ENCODE measurements around the gene GALNTL6. TPM values are rescaled to one million over a fixed set of nuclear protein-coding genes. Genes with fewer than 3 reads are reported as not detected.
A peak's percentile ranks its signal among the peaks of the same experiment; 100 is the strongest.
"Not testable (repeated sequence)": the region's sequence is repeated elsewhere in the genome, so short reads cannot be mapped to it uniquely, and the experiment has no call there.

GALNTL6 gene
- total RNA-seq, 8 experiments from 2014 or later = 2.4 to 22.2 (median 14.2) TPM

DNA sequence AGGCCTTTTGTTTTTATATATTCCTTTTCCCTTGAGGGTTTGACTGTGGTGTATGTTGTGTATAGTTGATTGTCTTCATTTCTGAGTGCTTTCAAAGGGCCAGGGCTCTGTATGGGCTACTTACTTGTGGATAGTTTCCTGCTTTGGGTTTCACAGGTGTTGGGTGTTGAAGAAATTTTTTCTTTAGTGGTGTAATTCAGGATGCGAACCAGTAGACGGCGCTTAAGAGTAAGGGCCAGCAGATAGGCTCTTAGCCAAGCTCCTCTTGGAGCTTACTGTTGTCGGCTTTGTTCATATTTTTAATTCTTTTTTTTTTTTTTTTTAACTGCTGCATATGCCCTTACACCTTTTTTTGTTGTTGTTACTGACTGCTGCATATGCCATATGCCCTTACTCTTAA is 1079.1 kb downstream of the GALNTL6 start:
- no peak overlapping the region for H3K4me3 ChIP-seq
- 0 to 77% (median 27%) methylated on average over 1 to 4 of the region's 4 CpGs; no CpG with 5 or more reads in 2 of the 10 experiments for WGBS, 10 experiments

DNA sequence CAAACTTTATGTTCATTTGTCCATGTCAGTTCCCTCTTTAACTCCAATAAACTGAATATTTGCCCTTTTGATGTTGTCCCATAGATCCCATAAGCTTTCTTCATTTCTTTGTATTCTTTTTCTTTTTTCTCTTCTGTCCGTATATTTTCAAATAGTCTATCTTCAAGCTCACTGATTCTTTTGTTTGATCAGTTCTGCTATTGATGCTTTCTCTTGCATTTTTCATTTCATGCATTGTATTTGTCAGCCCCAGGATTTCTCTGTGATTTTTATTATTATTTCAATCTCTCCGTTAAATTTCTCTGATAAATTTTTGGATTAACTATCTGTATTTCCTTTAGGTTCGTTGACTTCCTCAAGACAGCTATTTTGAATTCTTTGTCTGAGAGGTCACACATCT is 1082.5 kb downstream of the GALNTL6 start:
- no peak for ATAC-seq (replicated peaks in 6 of 8)
- 18 to 100% (median 85%) methylated on average over 1 to 3 of the region's 3 CpGs for WGBS, 10 experiments

More for the DNA sequence above, 1079.1 kb downstream of the GALNTL6 start:
- H3K4me1 ChIP-seq (replicated peaks in 1 of 2) = no peaks in the 10 kb centered on the region
- in situ Hi-C loops (cut with MboI; ENCODE audit: low pct_unique_long_range_greater_than_20kb in 2 of 9, low sequenced_read_pairs in 9 of 9, unreplicated experiment in 9 of 9) = no loop called here
- peak in 1 of 8 experiments; percentile 24 for ATAC-seq (replicated peaks in 6 of 8)
- H3K27ac ChIP-seq = no peak overlapping the region

DNA sequence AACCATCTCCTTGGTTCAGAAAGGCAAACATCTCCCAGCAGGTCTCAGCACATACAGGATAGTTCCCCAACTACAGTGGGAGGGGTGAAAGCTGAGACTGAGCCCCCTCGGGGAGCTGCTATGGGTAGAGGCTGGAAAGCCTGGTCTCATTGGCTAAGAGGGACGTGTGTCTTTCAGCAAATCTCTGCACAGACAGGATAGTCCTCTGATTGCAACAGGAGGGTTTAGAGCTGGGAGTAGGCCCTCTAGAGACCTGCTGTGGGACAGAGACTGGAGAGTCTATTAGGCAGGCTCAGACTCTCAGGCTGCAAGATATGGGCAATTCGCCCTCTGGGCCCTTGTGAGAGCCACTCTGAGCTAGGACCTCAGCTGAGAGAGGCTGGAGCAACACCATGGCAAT is 1083.8 kb downstream of the GALNTL6 start:
- ATAC-seq (replicated peaks in 6 of 8) = no peak
- in situ Hi-C loops (cut with MboI; ENCODE audit: low pct_unique_long_range_greater_than_20kb in 2 of 9, low sequenced_read_pairs in 9 of 9, unreplicated experiment in 9 of 9) = no loop called here

More for the DNA sequence above, 1082.5 kb downstream of the GALNTL6 start:
- Histone ChIP-seq H3K27ac (no peak overlapping the region), H3K4me1 (replicated peaks in 1 of 2) (peaks cover 0 to 5% of the 10 kb centered on the region in 2 donors), H3K4me3 (no peak overlapping the region)
- in situ Hi-C loops (cut with MboI; ENCODE audit: low pct_unique_long_range_greater_than_20kb in 2 of 9, low sequenced_read_pairs in 9 of 9, unreplicated experiment in 9 of 9) = no loop called here

DNA sequence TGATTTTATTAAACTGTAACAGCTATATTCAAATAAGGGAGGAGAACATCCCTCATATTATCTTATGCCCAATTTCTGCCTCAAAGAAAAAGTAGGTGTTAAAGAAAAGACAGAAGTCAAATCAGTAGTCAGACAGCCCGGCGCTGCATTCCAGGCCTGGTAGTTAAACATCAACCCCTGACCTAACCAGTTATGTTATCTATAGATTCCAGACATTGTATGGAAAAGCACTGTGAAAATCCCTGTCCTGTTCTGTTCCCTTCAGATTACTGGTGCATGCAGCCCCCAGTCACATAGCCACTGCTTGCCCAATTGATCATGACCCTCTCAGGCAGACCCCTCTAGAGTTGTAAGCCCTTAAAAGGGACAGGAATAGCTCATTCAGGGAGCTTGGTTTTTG is 1085.5 kb downstream of the GALNTL6 start:
- whole genome bisulfite sequencing, 10 experiments = 0 to 81% (median 40%) methylated on average over 1 to 2 of the region's 2 CpGs; no CpG with 5 or more reads in 3 of the 10 experiments
- in situ Hi-C loops (cut with MboI; ENCODE audit: low pct_unique_long_range_greater_than_20kb in 2 of 9, low sequenced_read_pairs in 9 of 9, unreplicated experiment in 9 of 9) = no loop called here
- Histone ChIP-seq H3K4me3 (no peak overlapping the region), H3K27ac (no peak overlapping the region), H3K4me1 (replicated peaks in 1 of 2) (peaks cover 0 to 13% of the 10 kb centered on the region in 2 donors)
- ATAC-seq (replicated peaks in 6 of 8) = no peak

More for the DNA sequence above, 1083.8 kb downstream of the GALNTL6 start:
- 0 to 100% (median 73%) methylated on average over 1 to 2 of the region's 3 CpGs; no CpG with 5 or more reads in 7 of the 10 experiments for WGBS, 10 experiments
- Histone ChIP-seq H3K27ac (no peak overlapping the region), H3K4me1 (replicated peaks in 1 of 2) (peaks cover 0 to 13% of the 10 kb centered on the region in 2 donors), H3K4me3 (no peak overlapping the region)

DNA sequence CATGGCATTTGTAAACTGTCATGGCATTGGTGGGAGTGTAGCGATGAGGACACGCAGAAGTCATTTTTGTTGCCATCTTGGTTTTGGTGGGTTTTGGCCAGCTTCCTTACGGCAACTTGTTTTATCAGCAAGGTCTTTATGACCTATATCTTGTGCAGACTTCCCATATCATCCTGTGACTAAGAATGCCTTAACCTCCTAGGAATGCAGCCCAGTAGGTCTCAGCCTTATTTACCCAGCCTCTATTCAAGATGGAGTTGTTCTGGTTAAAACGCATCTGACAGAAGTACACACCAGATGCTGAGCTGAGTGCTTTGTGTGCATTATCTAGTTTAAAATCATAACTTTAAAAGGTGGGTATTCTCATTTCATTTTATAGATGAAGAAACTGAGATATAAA is 1086.7 kb downstream of the GALNTL6 start:
- in situ Hi-C loops (cut with MboI; ENCODE audit: low pct_unique_long_range_greater_than_20kb in 2 of 9, low sequenced_read_pairs in 9 of 9, unreplicated experiment in 9 of 9) = no loop called here
- WGBS, 10 experiments = 20 to 100% (median 81%) methylated on average over 1 to 4 of the region's 4 CpGs
- no peak for ATAC-seq (replicated peaks in 6 of 8)

DNA sequence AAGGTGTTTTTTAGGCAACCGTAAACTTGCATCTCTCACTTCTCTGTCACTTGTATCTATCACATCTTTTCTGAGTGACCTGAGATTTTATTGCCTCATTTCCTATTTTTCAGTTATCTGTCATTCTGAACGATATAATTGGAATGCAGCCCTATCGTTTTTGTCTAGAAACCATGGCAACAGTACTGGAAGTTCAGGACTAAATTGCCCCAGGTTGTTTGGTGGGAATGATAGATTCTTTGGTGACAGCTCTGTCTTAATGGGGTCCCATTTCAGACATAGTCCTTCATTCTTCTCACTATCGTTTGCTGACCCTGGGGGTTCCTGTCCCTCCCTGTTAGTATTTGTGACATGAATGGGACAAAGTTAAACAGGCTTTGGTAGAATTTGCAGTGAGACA is 1087.7 kb downstream of the GALNTL6 start:
- Histone ChIP-seq H3K27ac (no peak overlapping the region), H3K4me1 (replicated peaks in 1 of 2) (peaks cover 0 to 13% of the 10 kb centered on the region in 2 donors), H3K4me3 (no peak overlapping the region)
- WGBS, 10 experiments = 0 to 38% (median 4%) methylated on average over 1 to 4 of the region's 4 CpGs; no CpG with 5 or more reads in 1 of the 10 experiments
- peak in 4 of 8 experiments; percentile 22 to 71 (median 33) for ATAC-seq (replicated peaks in 6 of 8)
- in situ Hi-C loops (cut with MboI; ENCODE audit: low pct_unique_long_range_greater_than_20kb in 2 of 9, low sequenced_read_pairs in 9 of 9, unreplicated experiment in 9 of 9) = no loop called here

More for the DNA sequence above, 1086.7 kb downstream of the GALNTL6 start:
- H3K4me3 ChIP-seq = no peak overlapping the region
- H3K4me1 ChIP-seq (replicated peaks in 1 of 2) = peaks cover 0 to 13% of the 10 kb centered on the region in 2 donors
- H3K27ac ChIP-seq = no peak overlapping the region

DNA sequence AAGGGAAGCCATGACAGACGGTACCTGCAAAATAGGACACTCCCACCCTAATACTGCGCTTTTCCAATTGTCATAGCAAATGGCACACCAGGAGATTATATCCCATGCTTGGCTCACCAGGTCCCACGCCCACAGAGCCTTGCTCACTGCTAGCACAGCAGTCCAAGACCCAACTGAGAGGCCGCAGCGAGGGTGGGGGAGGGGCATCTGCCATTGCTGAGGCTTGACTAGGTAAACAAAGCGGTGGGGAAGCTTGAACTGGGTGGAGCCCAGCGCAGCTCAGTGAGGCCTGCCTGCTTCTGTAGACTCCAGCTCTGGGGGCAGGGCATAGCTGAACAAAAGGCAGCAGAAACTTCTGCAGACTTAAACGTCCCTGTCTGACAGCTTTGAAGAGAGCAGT is 1099.3 kb downstream of the GALNTL6 start:
- H3K4me1 ChIP-seq (replicated peaks in 1 of 2); ATAC-seq (replicated peaks in 6 of 8); in situ Hi-C loops (cut with MboI; ENCODE audit: low pct_unique_long_range_greater_than_20kb in 2 of 9, low sequenced_read_pairs in 9 of 9, unreplicated experiment in 9 of 9); H3K4me3 ChIP-seq; H3K27ac ChIP-seq: not testable (repeated sequence)
- WGBS, 10 experiments = 40 to 100% (median 83%) methylated on average over 1 of the region's 8 CpGs; no CpG with 5 or more reads in 5 of the 10 experiments

DNA sequence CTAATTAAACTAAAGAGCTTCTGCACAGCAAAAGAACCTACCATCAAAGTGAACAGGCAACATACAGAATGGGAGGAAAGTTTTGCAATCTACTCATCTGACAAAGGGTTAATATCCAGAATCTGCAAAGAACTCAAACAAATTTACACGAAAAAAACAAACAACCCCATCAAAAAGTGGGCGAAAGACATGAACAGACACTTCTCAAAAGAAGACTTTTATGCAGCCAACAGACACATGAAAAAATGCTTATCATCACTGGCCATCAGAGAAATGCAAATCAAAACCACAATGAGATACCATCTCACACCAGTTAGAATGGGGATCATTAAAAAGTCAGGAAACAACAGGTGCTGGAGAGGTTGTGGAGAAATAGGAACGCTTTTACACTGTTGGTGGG is 1104.2 kb downstream of the GALNTL6 start:
- WGBS, 10 experiments = 0 to 100% (median 90%) methylated on average over 1 to 3 of the region's 3 CpGs; no CpG with 5 or more reads in 3 of the 10 experiments
- H3K4me1 ChIP-seq (replicated peaks in 1 of 2); ATAC-seq (replicated peaks in 6 of 8); in situ Hi-C loops (cut with MboI; ENCODE audit: low pct_unique_long_range_greater_than_20kb in 2 of 9, low sequenced_read_pairs in 9 of 9, unreplicated experiment in 9 of 9); H3K27ac ChIP-seq; H3K4me3 ChIP-seq: not testable (repeated sequence)

DNA sequence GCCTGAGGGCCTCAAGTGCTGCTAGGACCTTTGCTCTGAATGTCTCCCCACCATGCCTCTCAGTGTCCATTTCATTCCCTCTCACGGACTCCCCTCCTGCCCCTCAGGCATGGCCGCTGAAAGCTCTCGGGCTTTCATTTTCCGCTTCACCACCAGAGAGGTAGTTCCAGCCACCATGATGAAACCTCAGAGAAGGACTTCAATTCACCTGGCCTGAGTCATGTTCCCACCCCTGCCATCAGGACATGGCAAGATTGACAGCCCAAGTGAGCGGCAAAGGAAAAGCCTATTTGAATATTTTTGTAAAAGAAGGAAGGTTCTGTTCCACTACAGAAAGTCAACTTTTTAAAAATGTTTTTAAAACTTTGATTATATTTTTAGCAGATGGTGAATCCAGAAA is 1106.1 kb downstream of the GALNTL6 start:
- no peaks in the 10 kb centered on the region for H3K4me1 ChIP-seq (replicated peaks in 1 of 2)
- ATAC-seq (replicated peaks in 6 of 8) = no peak
- no peak overlapping the region for H3K27ac ChIP-seq
- no peak overlapping the region for H3K4me3 ChIP-seq
- 20 to 100% (median 68%) methylated on average over 1 to 4 of the region's 5 CpGs; no CpG with 5 or more reads in 4 of the 10 experiments for WGBS, 10 experiments
- in situ Hi-C loops (cut with MboI; ENCODE audit: low pct_unique_long_range_greater_than_20kb in 2 of 9, low sequenced_read_pairs in 9 of 9, unreplicated experiment in 9 of 9) = no loop called here

DNA sequence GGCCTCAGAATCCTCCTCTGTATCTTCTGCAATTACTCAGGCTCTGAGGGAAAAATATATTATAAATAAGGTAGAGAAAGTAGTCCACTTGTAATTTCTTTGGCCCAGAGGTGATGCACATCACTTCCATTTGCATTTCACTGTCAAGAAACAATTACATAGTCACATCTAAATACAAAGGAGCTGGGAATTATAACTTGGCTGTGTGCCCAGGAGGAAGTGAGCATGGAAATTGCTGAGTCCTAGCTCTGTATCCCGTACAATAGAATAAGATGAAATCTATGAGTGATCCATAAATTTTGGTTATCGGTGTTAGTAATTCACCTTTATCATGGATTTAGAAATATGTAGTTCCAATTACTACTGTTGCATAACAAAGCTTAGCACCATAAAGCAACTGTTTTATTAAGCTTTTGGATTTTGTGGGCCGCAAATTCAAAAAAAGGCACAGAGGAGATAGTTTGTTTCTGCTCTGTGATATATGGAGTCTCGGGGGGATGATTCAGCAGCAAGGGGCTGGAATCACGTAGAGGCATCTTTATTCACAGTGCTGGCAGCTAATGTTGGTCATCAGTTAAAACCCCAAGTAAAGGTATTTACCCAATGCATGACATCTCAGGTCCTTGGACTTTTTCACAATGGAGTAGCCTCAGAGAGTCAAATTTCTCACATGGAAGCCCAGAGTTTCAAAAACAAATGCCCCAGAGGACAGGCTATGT is 1114.1 kb downstream of the GALNTL6 start:
- Histone ChIP-seq H3K27ac (no peak overlapping the region), H3K4me1 (replicated peaks in 1 of 2) (peaks cover 0 to 6% of the 10 kb centered on the region in 2 donors), H3K4me3 (no peak overlapping the region)
- WGBS, 10 experiments = 44 to 93% (median 68%) methylated on average over 2 to 5 of the region's 5 CpGs
- in situ Hi-C loops (cut with MboI; ENCODE audit: low pct_unique_long_range_greater_than_20kb in 2 of 9, low sequenced_read_pairs in 9 of 9, unreplicated experiment in 9 of 9) = no loop called here
- ATAC-seq (replicated peaks in 6 of 8) = peak in 5 of 8 experiments; percentile 38 to 86 (median 45)

DNA sequence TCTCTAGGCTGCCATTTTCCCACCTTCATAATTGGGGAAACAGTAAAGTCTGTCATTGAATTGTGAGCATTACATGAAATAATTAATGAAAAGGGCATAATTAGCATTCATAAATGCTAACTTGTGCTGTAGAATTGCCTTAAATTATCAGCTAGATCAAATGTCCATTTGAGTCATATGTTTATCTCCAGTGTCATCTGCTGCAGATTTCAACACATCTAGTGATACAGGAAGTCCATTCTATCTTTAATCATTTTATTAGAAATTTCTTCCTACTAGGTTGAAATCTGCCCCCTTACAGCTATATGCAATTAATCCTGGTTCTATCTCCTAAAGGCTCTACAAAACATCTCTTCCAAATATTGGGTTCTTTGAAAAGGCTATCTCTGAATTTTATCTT is 1115.1 kb downstream of the GALNTL6 start:
- in situ Hi-C loops (cut with MboI; ENCODE audit: low pct_unique_long_range_greater_than_20kb in 2 of 9, low sequenced_read_pairs in 9 of 9, unreplicated experiment in 9 of 9) = no loop called here
- no peak for ATAC-seq (replicated peaks in 6 of 8)
- H3K4me3 ChIP-seq = no peak overlapping the region

DNA sequence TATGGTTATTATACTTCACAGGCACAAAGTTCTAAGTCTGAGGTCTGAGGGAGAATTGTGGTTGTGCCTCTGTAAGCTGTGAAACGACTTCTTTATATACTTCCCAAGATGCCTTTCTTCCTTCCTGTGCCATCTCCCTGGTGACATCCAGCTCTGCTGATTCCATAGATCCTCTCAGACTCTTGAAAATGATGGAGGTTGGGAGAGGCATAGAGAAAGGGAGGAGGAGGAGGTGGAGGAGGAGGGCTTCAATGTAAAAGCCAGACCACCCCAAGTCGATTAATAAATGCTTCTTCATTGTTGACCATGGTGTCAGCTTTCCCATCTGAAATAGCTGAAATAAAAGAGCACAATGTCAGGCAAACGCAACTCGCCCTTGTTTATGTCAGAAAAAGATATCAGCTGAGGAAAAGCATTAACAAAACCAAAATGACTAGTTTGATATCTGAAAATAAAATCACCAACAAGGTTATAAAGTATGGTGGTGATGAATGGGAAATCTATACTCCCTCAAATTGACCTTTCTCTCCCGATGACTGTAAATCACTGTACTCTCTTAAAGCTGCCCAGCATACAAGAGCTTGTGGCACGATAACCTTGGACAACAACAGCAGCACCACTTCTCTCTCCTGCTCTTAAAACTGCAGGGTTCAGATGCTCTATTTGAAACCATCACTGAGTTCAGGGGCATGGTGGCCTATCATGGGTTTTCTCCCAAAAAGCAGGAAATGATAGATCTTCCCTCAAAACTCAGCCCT is 1125.0 kb downstream of the GALNTL6 start:
- peak in 5 of 8 experiments; percentile 78 to 92 (median 89) for ATAC-seq (replicated peaks in 6 of 8)
- Histone ChIP-seq H3K4me1 (replicated peaks in 1 of 2) (peaks cover 13 to 17% of the 10 kb centered on the region in 2 donors), H3K27ac (peak overlapping the region in 1 of 2 donors; percentile 16), H3K4me3 (no peak overlapping the region)
- in situ Hi-C loops (cut with MboI; ENCODE audit: low pct_unique_long_range_greater_than_20kb in 2 of 9, low sequenced_read_pairs in 9 of 9, unreplicated experiment in 9 of 9) = no loop called here
- 0 to 80% (median 39%) methylated on average over 1 to 6 of the region's 6 CpGs for WGBS, 10 experiments

More for the DNA sequence above, 1115.1 kb downstream of the GALNTL6 start:
- Histone ChIP-seq H3K27ac (no peak overlapping the region), H3K4me1 (replicated peaks in 1 of 2) (peaks cover 0 to 6% of the 10 kb centered on the region in 2 donors)

DNA sequence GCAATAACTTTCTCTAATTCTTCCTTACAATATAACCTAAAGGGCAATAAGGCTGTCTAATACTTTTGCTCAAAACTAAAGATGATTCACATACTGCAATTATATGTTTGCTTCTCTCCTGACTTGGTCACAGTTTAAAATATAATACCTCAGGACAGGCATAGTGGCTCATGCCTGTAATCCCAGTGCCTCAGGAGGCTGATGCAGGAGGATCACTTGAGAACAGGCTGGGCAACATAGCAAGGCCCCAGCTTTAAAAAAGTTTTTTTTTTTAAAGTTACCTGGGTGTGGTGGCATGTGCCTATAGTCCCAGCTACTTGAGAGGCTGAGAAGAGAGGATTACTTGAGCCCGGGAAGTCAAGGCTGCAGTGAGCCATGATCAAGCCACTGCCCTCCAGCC is 1125.7 kb downstream of the GALNTL6 start:
- in situ Hi-C loops (cut with MboI; ENCODE audit: low pct_unique_long_range_greater_than_20kb in 2 of 9, low sequenced_read_pairs in 9 of 9, unreplicated experiment in 9 of 9) = no loop called here
- peak in 4 of 8 experiments; percentile 23 to 42 (median 25) for ATAC-seq (replicated peaks in 6 of 8)

More for the DNA sequence above, 1125.7 kb downstream of the GALNTL6 start:
- Histone ChIP-seq H3K4me3 (no peak overlapping the region), H3K4me1 (replicated peaks in 1 of 2) (peaks cover 13 to 17% of the 10 kb centered on the region in 2 donors), H3K27ac (no peak overlapping the region)
- 20 to 100% (median 86%) methylated on average over 1 of the region's 1 CpG; no CpG with 5 or more reads in 5 of the 10 experiments for WGBS, 10 experiments

Measured in motor neuron (in vitro differentiated cells).